Tibial nerve (tissue), 3 donors: Measurements from ENCODE around the gene FAM78B.

Source experiments
- POLR2A ChIP-seq, 2 donors: fragments of 450-650 bp; IDR thresholded peaks; one replicate each; pipeline ENCODE4 v1.6.1; 2017; ENCODE audit warnings: antibody characterized with exemption in 2 of 2, mild to moderate bottlenecking in 2 of 2, moderate library complexity in 2 of 2
- TF ChIP-seq, protein P1 (sequence below), 5 experiments: fragments of 200-600 bp in 3 of 5; fragments of 450-650 bp in 2 of 5; sonication (generic) in 3 of 5; IDR thresholded peaks; one replicate each; pipeline ENCODE4 v1.5.1; 2016 to 2019; ENCODE audit warnings: antibody characterized with exemption in 5 of 5, mild to moderate bottlenecking in 3 of 5, moderate library complexity in 2 of 5

GRCh38 chr1:166175032-166175431 lies 8.2 kb upstream of the FAM78B start:
- TF ChIP-seq POLR2A (IDR thresholded peaks at IDR 0.05), result no peak
- TF ChIP-seq, protein P1, sequence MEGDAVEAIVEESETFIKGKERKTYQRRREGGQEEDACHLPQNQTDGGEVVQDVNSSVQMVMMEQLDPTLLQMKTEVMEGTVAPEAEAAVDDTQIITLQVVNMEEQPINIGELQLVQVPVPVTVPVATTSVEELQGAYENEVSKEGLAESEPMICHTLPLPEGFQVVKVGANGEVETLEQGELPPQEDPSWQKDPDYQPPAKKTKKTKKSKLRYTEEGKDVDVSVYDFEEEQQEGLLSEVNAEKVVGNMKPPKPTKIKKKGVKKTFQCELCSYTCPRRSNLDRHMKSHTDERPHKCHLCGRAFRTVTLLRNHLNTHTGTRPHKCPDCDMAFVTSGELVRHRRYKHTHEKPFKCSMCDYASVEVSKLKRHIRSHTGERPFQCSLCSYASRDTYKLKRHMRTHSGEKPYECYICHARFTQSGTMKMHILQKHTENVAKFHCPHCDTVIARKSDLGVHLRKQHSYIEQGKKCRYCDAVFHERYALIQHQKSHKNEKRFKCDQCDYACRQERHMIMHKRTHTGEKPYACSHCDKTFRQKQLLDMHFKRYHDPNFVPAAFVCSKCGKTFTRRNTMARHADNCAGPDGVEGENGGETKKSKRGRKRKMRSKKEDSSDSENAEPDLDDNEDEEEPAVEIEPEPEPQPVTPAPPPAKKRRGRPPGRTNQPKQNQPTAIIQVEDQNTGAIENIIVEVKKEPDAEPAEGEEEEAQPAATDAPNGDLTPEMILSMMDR (IDR thresholded peaks at IDR 0.05), result no peak
